ENCODE data around the gene CTDSP1.

CTDSP1 gene

DNA sequence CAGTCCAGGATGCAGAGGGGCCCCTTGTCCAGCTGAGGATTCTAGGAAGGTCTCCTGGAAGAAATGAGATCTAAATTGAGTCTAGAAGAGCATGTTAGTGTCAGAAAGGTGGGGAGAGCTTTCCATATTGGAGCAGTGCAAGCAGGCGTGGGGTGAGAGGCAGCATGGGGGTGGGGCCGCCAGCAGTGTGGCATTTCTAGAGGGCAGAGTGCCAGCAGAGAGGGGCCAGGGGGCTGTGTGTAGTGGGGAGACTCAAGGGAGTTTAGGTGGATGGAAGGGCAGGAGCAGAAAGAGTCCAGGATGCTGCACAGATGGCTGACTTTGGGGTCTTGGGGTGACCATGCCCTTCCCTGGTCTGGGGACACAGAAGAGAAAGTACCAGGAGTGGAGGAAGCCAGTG is 21.4 kb downstream of the CTDSP1 start:
- no peak for DNase-seq (ENCODE audit: low read depth)
- TF ChIP-seq, protein P1, sequence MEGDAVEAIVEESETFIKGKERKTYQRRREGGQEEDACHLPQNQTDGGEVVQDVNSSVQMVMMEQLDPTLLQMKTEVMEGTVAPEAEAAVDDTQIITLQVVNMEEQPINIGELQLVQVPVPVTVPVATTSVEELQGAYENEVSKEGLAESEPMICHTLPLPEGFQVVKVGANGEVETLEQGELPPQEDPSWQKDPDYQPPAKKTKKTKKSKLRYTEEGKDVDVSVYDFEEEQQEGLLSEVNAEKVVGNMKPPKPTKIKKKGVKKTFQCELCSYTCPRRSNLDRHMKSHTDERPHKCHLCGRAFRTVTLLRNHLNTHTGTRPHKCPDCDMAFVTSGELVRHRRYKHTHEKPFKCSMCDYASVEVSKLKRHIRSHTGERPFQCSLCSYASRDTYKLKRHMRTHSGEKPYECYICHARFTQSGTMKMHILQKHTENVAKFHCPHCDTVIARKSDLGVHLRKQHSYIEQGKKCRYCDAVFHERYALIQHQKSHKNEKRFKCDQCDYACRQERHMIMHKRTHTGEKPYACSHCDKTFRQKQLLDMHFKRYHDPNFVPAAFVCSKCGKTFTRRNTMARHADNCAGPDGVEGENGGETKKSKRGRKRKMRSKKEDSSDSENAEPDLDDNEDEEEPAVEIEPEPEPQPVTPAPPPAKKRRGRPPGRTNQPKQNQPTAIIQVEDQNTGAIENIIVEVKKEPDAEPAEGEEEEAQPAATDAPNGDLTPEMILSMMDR (conservative IDR thresholded peaks at IDR 0.05; ENCODE audit: control insufficient read depth, insufficient read depth, low read depth, low read length) = no peak
- H3K4me3 ChIP-seq (ENCODE audit: control insufficient read depth, low read depth, low read length) = no peak overlapping the region

DNA sequence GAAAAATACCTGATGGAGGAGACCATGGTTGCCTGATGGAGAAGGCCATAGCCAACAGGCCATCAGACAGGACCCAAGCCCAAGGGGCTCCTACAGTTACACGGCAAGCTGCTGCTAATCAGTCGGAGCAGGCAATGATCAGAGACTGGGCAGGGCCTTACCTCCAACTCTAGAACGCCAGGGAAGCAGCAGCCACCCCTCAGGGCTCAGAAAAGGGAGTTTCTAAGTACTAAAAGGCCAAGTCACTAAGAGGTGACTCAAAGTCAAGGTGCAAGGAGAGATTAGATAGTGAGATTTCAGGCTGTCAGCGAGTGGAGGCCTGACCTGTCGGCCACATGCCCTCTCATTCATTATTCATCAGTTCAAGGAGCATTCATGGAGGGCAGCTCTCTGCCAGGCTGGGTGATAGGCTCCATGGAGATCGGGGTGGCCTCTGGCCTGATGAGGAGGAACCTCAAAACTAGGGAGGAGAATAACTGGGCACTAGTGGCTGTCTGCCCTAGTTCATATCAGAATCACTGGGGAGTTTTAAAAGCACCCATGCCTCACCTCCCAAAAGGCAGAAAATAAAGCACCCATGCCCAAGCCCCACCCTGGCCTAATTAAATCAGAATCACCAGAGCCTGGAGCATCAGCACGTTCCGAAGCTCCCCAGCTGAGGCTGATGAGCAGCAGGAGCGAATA is 22.9 kb downstream of the CTDSP1 start:
- no peak for DNase-seq (ENCODE audit: low read depth)
- TF ChIP-seq, protein P1 (conservative IDR thresholded peaks at IDR 0.05; ENCODE audit: control insufficient read depth, insufficient read depth, low read depth, low read length) = no peak

DNA sequence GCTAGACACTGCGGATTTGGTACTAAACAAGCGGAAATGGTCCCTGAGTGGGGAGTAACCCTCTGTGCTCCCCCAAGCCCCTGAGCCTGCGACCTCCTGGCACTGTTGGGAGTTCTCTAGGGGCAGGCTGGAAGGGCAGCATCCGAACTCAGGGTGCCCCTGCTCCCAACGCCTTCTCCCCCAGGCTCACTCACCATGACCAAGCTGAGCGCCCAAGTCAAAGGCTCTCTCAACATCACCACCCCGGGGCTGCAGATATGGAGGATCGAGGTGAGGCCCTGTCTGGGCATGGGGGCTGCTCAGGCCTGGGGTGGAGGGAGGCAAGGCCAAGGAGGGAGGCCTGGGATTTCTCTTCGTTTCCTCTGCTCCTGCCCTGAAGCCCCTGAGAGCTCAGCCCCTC is 23.9 kb downstream of the CTDSP1 start:
- TF ChIP-seq, protein P1 (conservative IDR thresholded peaks at IDR 0.05; ENCODE audit: control insufficient read depth, insufficient read depth, low read depth, low read length) = no peak
- H3K4me3 ChIP-seq (ENCODE audit: control insufficient read depth, low read depth, low read length) = no peak overlapping the region
- DNase-seq (ENCODE audit: low read depth) = no peak

More for the DNA sequence above, 22.9 kb downstream of the CTDSP1 start:
- H3K4me3 ChIP-seq (ENCODE audit: control insufficient read depth, low read depth, low read length) = no peak overlapping the region

DNA sequence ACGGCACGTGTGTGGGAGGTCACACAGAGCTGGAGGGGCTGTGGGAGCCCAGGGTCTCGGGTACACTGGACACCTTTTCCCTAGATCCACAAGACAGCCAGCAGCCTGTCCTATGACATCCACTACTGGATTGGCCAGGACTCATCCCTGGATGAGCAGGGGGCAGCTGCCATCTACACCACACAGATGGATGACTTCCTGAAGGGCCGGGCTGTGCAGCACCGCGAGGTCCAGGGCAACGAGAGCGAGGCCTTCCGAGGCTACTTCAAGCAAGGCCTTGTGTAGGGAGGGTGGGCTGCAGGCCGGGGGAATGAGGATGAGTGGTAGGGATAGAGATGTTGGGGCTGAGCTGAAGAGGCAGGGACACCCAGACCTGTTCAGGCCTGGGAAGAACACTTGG is 25.9 kb downstream of the CTDSP1 start:
- DNase-seq (ENCODE audit: low read depth) = no peak
- TF ChIP-seq, protein P1 (conservative IDR thresholded peaks at IDR 0.05; ENCODE audit: control insufficient read depth, insufficient read depth, low read depth, low read length) = no peak

DNA sequence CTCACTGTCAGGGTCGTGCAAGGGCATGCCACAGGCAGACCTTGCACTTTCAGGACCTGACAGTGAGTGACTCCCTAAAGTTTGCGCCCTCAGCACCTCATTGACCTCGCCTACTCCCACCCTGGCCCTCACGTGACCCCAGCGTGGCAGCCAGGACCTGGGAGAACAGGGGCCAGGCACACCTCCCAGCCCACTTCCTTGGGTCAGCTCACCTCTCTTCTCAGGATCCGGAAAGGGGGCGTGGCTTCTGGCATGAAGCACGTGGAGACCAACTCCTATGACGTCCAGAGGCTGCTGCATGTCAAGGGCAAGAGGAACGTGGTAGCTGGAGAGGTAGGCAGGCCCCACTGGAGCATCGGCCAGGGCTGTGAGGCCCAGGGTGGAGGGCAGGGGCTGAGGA is 28.1 kb downstream of the CTDSP1 start:
- DNase-seq (ENCODE audit: low read depth) = no peak
- TF ChIP-seq, protein P1 (conservative IDR thresholded peaks at IDR 0.05; ENCODE audit: control insufficient read depth, insufficient read depth, low read depth, low read length) = no peak
- no peak overlapping the region for H3K4me3 ChIP-seq (ENCODE audit: control insufficient read depth, low read depth, low read length)

More for the DNA sequence above, 25.9 kb downstream of the CTDSP1 start:
- H3K4me3 ChIP-seq (ENCODE audit: control insufficient read depth, low read depth, low read length) = no peak overlapping the region

DNA sequence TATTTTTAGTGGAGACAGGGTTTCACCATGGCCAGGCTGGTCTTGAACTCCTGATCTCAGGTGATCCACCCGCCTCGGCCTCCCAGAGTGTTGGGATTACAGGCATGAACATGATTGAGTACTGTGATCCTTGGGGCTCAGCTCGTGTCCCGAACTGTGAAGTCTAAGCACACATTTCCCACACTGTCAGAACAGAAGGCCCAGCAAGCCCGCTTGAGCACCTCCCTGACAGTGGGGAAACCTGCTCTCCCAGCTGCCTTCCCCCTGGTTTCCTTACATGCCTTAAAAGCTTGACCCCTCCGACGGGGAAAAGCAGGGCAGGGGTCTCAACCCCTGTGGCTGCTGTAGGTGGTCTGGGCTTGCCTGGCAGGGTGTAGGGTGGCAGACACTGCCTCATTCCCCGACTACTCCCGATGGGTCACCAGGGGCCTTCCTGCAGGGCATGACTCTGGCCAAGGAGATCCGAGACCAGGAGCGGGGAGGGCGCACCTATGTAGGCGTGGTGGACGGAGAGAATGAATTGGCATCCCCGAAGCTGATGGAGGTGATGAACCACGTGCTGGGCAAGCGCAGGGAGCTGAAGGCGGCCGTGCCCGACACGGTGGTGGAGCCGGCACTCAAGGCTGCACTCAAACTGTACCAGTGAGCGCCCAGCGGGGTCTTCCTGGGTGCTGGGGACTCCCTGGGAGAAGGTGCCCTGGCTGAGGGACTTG is 29.3 kb downstream of the CTDSP1 start:
- no peak for DNase-seq (ENCODE audit: low read depth)
- TF ChIP-seq, protein P1 (conservative IDR thresholded peaks at IDR 0.05; ENCODE audit: control insufficient read depth, insufficient read depth, low read depth, low read length) = no peak
- H3K4me3 ChIP-seq (ENCODE audit: control insufficient read depth, low read depth, low read length) = no peak overlapping the region
